Neural cell (in vitro differentiated cells): ENCODE results near the gene MACROD1. TPM values are rescaled to one million over a fixed set of nuclear protein-coding genes. Genes with fewer than 3 reads are reported as not detected.

ENCODE experiments used
- H2AFZ ChIP-seq: fragments of 200-600, 300-800 bp; sonication (generic), shearing (Covaris generic); 2 replicates; pipeline ENCODE4 v1.6.0; 2014; ENCODE audit warnings: low read depth, mild to moderate bottlenecking, antibody characterized with exemption, low read length, moderate library complexity
- H3F3A ChIP-seq: fragments of 200-600 bp; shearing (Covaris generic); 2 replicates; pipeline ENCODE4 v1.6.1; 2016; ENCODE audit warnings: mild to moderate bottlenecking, moderate library complexity, mixed read lengths, antibody characterized with exemption, low read length; ENCODE audit not compliant: insufficient read depth, poor library complexity, severe bottlenecking
- H3K27ac ChIP-seq: fragments of 200-600, 300-800 bp; sonication (generic), shearing (Covaris generic); 2 replicates; pipeline ENCODE4 v1.5.1; 2014; ENCODE audit warnings: mild to moderate bottlenecking, low read length, moderate library complexity
- H3K27me3 ChIP-seq: fragments of 300-800, 200-600 bp; sonication (generic), shearing (Covaris generic); 2 replicates; pipeline ENCODE4 v1.6.0; 2014; ENCODE audit warnings: mild to moderate bottlenecking, low read depth, low read length, moderate library complexity; ENCODE audit not compliant: insufficient read depth
- H3K36me3 ChIP-seq: fragments of 300-800, 200-600 bp; sonication (generic), shearing (Covaris generic); 2 replicates; pipeline ENCODE4 v1.5.1; 2014; ENCODE audit warnings: mild to moderate bottlenecking, antibody characterized with exemption, low read length, moderate library complexity; ENCODE audit not compliant: insufficient read depth
- H3K4me2 ChIP-seq: fragments of 300-800, 200-600 bp; sonication (generic), shearing (Covaris generic); 2 replicates; pipeline ENCODE4 v1.6.0; 2014; ENCODE audit warnings: mild to moderate bottlenecking, low read length
- H3K4me3 ChIP-seq: fragments of 300-800, 200-600 bp; sonication (generic), shearing (Covaris generic); 2 replicates; pipeline ENCODE4 v1.5.1; 2014; ENCODE audit warnings: mild to moderate bottlenecking, low read length, moderate library complexity
- H3K79me2 ChIP-seq: fragments of 200-600 bp; shearing (Covaris generic); replicated peaks from 2 replicates; pipeline ENCODE4 v1.6.0; 2014; ENCODE audit warnings: mild to moderate bottlenecking, low read length, moderate library complexity; ENCODE audit not compliant: insufficient read depth
- H3K9ac ChIP-seq: fragments of 300-800, 200-600 bp; sonication (generic), shearing (Covaris generic); 2 replicates; pipeline ENCODE4 v1.6.1; 2016; ENCODE audit warnings: mild to moderate bottlenecking, low read length, mixed read lengths
- H3K9me2 ChIP-seq: fragments of 200-600 bp; shearing (Covaris generic); 2 replicates; pipeline ENCODE4 v1.6.1; 2016; ENCODE audit warnings: mild to moderate bottlenecking, low read length, mixed read lengths; ENCODE audit not compliant: insufficient read depth
- H3K9me3 ChIP-seq: fragments of 200-600, 300-800 bp; sonication (generic), shearing (Covaris generic); 2 replicates; pipeline ENCODE4 v1.6.1; 2016; ENCODE audit warnings: mild to moderate bottlenecking, mixed run types, low read length, moderate library complexity, mixed read lengths
- H4K20me1 ChIP-seq: fragments of 200-600 bp; shearing (Covaris generic); 2 replicates; pipeline ENCODE4 v1.6.1; 2016; ENCODE audit warnings: mild to moderate bottlenecking, mixed run types; ENCODE audit not compliant: insufficient read depth
- EP300 ChIP-seq: fragments of 450-650 bp; conservative IDR thresholded peaks from 2 replicates; pipeline ENCODE4 v1.6.1; 2014; ENCODE audit warnings: antibody characterized with exemption, mild to moderate bottlenecking, moderate library complexity; ENCODE audit not compliant: poor library complexity, severe bottlenecking
- EZH2 ChIP-seq: fragments of 200-600, 300-800 bp; shearing (Covaris generic), sonication (generic); IDR thresholded peaks from 2 replicates; pipeline ENCODE4 v1.6.1; 2014; ENCODE audit warnings: antibody characterized with exemption, low read length, borderline replicate concordance, mild to moderate bottlenecking; ENCODE audit not compliant: insufficient read depth, poor library complexity, severe bottlenecking
- MXI1 ChIP-seq: fragments of 450-650 bp; conservative IDR thresholded peaks from 2 replicates; pipeline ENCODE4 v1.6.1; 2014; ENCODE audit warnings: antibody characterized with exemption, mild to moderate bottlenecking; ENCODE audit not compliant: poor library complexity, severe bottlenecking
- POLR2AphosphoS5 ChIP-seq: IDR thresholded peaks from 2 replicates; pipeline ENCODE4 v1.6.1; 2012
- RAD21 ChIP-seq: fragments of 450-650 bp; conservative IDR thresholded peaks from 2 replicates; pipeline ENCODE4 v1.6.1; 2014; ENCODE audit warnings: antibody characterized with exemption, mild to moderate bottlenecking, moderate library complexity
- REST ChIP-seq: IDR thresholded peaks from 2 replicates; pipeline ENCODE4 v1.6.1; 2012; ENCODE audit warnings: borderline replicate concordance
- SMC3 ChIP-seq: fragments of 450-650 bp; conservative IDR thresholded peaks from 2 replicates; pipeline ENCODE4 v1.6.1; 2014; ENCODE audit warnings: antibody characterized with exemption, mild to moderate bottlenecking, moderate library complexity; ENCODE audit not compliant: poor library complexity
- TAF1 ChIP-seq: IDR thresholded peaks from 2 replicates; pipeline ENCODE4 v1.6.1; 2012; ENCODE audit warnings: low read depth
- polyA plus RNA-seq: library from polyadenylated mRNA; depleted of rRNA; stranded (reverse); fragments of >200 nt; gene quantifications from 2 replicates; pipeline ENCODE4 v1.2.3, GENCODE V29; 2014
- TF ChIP-seq, protein P1 (sequence below): fragments of 450-650 bp; IDR thresholded peaks from 2 replicates; pipeline ENCODE4 v1.5.1; 2014; ENCODE audit warnings: antibody characterized with exemption, mild to moderate bottlenecking, moderate library complexity; ENCODE audit not compliant: poor library complexity, severe bottlenecking

The MACROD1 gene
- polyA plus RNA-seq, 1 donor from 2014 or later = 30.8 TPM

DNA sequence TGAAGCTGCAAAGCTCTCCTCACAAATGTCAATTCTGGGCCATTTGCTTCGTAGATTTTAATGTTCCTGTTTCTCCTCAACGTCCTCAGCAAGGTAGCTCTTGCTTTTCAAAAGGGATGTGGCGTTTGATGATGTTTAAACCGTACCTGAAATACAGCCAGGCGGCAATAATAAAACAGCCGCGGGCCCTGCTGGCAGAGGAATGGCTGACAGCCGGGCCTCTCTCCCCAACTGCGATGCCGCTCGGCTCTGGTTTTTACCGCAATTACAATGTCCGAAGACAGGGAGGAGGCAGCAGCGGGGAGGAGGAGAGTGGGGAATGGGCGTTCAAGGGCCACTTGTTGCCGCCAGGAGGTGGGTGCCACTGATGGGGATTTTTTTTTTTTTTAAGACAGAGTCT, 27.5 kb downstream of the MACROD1 start:
- Histone ChIP-seq H3K9me3 (no peaks in the 10 kb centered on the region), H3K9ac (no peak overlapping the region), H3K36me3 (no peaks in the 10 kb centered on the region), H3K4me2 (no peak overlapping the region), H2AFZ (no peak overlapping the region), H3K27me3 (no peaks in the 10 kb centered on the region), H3K9me2 (no peaks in the 10 kb centered on the region), H3F3A (no peaks in the 10 kb centered on the region), H3K79me2 (no peaks in the 10 kb centered on the region), H3K4me3 (no peak overlapping the region), H3K27ac (no peak overlapping the region), H4K20me1 (no peaks in the 10 kb centered on the region)
- TF ChIP-seq TAF1 (no peak), MXI1 (no peak), EZH2 (no peak), POLR2AphosphoS5 (no peak), EP300 (no peak), SMC3 (no peak), RAD21 (no peak), REST (no peak)
- TF ChIP-seq, protein P1, sequence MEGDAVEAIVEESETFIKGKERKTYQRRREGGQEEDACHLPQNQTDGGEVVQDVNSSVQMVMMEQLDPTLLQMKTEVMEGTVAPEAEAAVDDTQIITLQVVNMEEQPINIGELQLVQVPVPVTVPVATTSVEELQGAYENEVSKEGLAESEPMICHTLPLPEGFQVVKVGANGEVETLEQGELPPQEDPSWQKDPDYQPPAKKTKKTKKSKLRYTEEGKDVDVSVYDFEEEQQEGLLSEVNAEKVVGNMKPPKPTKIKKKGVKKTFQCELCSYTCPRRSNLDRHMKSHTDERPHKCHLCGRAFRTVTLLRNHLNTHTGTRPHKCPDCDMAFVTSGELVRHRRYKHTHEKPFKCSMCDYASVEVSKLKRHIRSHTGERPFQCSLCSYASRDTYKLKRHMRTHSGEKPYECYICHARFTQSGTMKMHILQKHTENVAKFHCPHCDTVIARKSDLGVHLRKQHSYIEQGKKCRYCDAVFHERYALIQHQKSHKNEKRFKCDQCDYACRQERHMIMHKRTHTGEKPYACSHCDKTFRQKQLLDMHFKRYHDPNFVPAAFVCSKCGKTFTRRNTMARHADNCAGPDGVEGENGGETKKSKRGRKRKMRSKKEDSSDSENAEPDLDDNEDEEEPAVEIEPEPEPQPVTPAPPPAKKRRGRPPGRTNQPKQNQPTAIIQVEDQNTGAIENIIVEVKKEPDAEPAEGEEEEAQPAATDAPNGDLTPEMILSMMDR = no peak

DNA sequence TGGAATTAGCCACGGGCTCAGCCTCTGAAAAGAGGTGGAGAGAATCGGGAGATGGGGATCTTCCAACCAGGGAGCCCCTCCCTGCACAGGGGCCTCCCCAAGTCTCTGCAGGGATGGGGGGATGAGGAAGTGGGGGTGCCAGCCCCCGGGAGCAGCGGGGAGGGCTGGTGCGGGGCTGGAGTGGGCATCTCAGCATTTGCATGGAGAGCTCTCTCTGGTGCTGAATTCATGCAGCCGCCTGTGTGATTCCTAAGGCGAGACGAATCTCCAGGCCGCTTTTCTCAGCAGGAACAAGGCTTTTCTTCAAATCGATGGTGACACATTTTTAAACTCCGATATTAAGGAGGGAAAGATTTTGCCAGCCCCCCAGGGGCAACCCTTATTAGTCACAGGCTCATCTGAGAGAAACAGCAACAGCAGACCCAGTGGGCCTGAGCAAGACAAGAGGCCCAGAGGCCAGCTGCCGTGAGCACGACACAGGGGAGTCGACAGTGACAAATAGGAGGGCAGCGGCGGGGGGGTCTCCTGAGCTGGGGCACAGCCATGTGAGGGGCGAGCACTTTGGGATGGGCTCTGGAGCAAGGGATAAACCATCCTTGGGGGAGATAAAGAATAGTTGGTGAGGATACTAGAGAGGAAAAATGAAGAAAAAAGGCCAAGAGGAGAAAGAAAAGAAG, 29.0 kb downstream of the MACROD1 start:
- Histone ChIP-seq H3K27ac (no peak overlapping the region), H3K27me3 (no peaks in the 10 kb centered on the region), H3K9me2 (no peaks in the 10 kb centered on the region), H3K4me2 (no peak overlapping the region), H3K9ac (no peak overlapping the region), H3K4me3 (no peak overlapping the region), H3K36me3 (no peaks in the 10 kb centered on the region), H3F3A (no peaks in the 10 kb centered on the region), H3K9me3 (no peaks in the 10 kb centered on the region), H2AFZ (no peak overlapping the region), H4K20me1 (no peaks in the 10 kb centered on the region), H3K79me2 (no peaks in the 10 kb centered on the region)
- TF ChIP-seq REST (no peak), RAD21 (no peak), POLR2AphosphoS5 (no peak), EP300 (no peak), SMC3 (no peak), MXI1 (no peak), TAF1 (no peak), EZH2 (no peak)
- TF ChIP-seq, protein P1 = no peak
